WTC11 (cell line): Measurements from ENCODE around the gene HSPBAP1. TPM values are rescaled to one million over a fixed set of nuclear protein-coding genes. Genes with fewer than 3 reads are reported as not detected.
A peak's percentile ranks its signal among the peaks of the same experiment; 100 is the strongest.

Source experiments
- ATAC-seq: fragments of 200-7000 bp; cut with Tn5 transposase; 2 replicates; pipeline ENCODE4 v1.10.0; 2021; ENCODE audit warnings: mild to moderate bottlenecking, moderate library complexity
- CTCF ChIA-PET: fragments of 300-600 bp; sonication (Branson Sonifier 250); formaldehyde crosslinking; loops from one replicate; lab custom pipeline; 2021; ENCODE audit warnings: antibody characterized with exemption; lab: Charles Lee
- POLR2A ChIA-PET: fragments of 350-600 bp; sonication (Branson Sonifier 250); formaldehyde crosslinking; loops from one replicate; lab custom pipeline; 2021; ENCODE audit warnings: antibody characterized with exemption; lab: Charles Lee
- DNase-seq: peaks from one replicate; pipeline ENCODE4 v3.0.0; 2021; ENCODE audit warnings: low spot score
- H3K27ac Mint-ChIP-seq: 2 replicates; pipeline ENCODE4 v1.8.0; 2021; ENCODE audit warnings: mixed read lengths
- H3K27me3 Mint-ChIP-seq: 2 replicates; pipeline ENCODE4 v1.8.0; 2021; ENCODE audit warnings: low read depth, mild to moderate bottlenecking, moderate library complexity, mixed read lengths
- H3K36me3 Mint-ChIP-seq: 2 replicates; pipeline ENCODE4 v1.8.0; 2021; ENCODE audit warnings: mixed read lengths
- H3K4me1 Mint-ChIP-seq: 2 replicates; pipeline ENCODE4 v1.8.0; 2022; ENCODE audit warnings: mixed read lengths
- H3K4me3 Mint-ChIP-seq: 2 replicates; pipeline ENCODE4 v1.8.0; 2021; ENCODE audit warnings: mild to moderate bottlenecking, moderate library complexity, mixed read lengths
- H3K9me3 Mint-ChIP-seq: 2 replicates; pipeline ENCODE4 v1.8.0; 2021; ENCODE audit warnings: mixed read lengths
- E2F1 ChIP-seq: sonication (generic); formaldehyde crosslinking; IDR thresholded peaks from 2 replicates; pipeline ENCODE4 v1.8.0; 2022; ENCODE audit warnings: mild to moderate bottlenecking, missing genetic modification reagents
- ELF4 ChIP-seq: sonication (generic); formaldehyde crosslinking; IDR thresholded peaks from 2 replicates; pipeline ENCODE4 v1.8.1; 2022; ENCODE audit warnings: low read depth, mild to moderate bottlenecking, moderate library complexity, missing genetic modification reagents
- EMX1 ChIP-seq: fragments of 250-450 bp; sonication (Bioruptor Pico); IDR thresholded peaks from 2 replicates; pipeline ENCODE4 v1.8.0; 2021; ENCODE audit warnings: mild to moderate bottlenecking
- ERG ChIP-seq: fragments of 250-450 bp; sonication (Bioruptor Pico); IDR thresholded peaks from 2 replicates; pipeline ENCODE4 v1.8.0; 2021; ENCODE audit warnings: mild to moderate bottlenecking
- ETV6 ChIP-seq: sonication (generic); formaldehyde crosslinking; IDR thresholded peaks from 2 replicates; pipeline ENCODE4 v1.8.1; 2022; ENCODE audit warnings: mild to moderate bottlenecking, missing genetic modification reagents
- FOXJ3 ChIP-seq: sonication (generic); formaldehyde crosslinking; IDR thresholded peaks from 2 replicates; pipeline ENCODE4 v1.9.0; 2021; ENCODE audit warnings: missing genetic modification reagents, mild to moderate bottlenecking, borderline replicate concordance
- FOXP4 ChIP-seq: sonication (generic); formaldehyde crosslinking; IDR thresholded peaks from 2 replicates; pipeline ENCODE4 v1.8.0; 2022; ENCODE audit warnings: mild to moderate bottlenecking, missing genetic modification reagents
- GRHL2 ChIP-seq: fragments of 250-450 bp; sonication (Bioruptor Pico); IDR thresholded peaks from 2 replicates; pipeline ENCODE4 v1.8.0; 2022; ENCODE audit warnings: mild to moderate bottlenecking, moderate library complexity; ENCODE audit not compliant: insufficient replicate concordance, severe bottlenecking
- GTF2I ChIP-seq: fragments of 250-450 bp; sonication (Bioruptor Pico); conservative IDR thresholded peaks from 2 replicates; pipeline ENCODE4 v1.4.0; 2021; ENCODE audit warnings: mild to moderate bottlenecking
- JUN ChIP-seq: sonication (generic); formaldehyde crosslinking; IDR thresholded peaks from 2 replicates; pipeline ENCODE4 v1.8.0; 2023; ENCODE audit warnings: mild to moderate bottlenecking, missing genetic modification reagents
- KAT7 ChIP-seq: sonication (generic); formaldehyde crosslinking; IDR thresholded peaks from 2 replicates; pipeline ENCODE4 v1.8.1; 2023; ENCODE audit warnings: missing genetic modification reagents, mild to moderate bottlenecking, borderline replicate concordance
- NFATC4 ChIP-seq: fragments of 250-450 bp; sonication (Bioruptor Pico); IDR thresholded peaks from 2 replicates; pipeline ENCODE4 v1.9.0; 2021; ENCODE audit warnings: mild to moderate bottlenecking
- OVOL2 ChIP-seq: fragments of 250-450 bp; sonication (Bioruptor Pico); IDR thresholded peaks from 2 replicates; pipeline ENCODE4 v1.9.0; 2021; ENCODE audit warnings: mild to moderate bottlenecking, borderline replicate concordance
- PRRX2 ChIP-seq: fragments of 250-450 bp; sonication (Bioruptor Pico); IDR thresholded peaks from 2 replicates; pipeline ENCODE4 v1.8.0; 2021; ENCODE audit warnings: mild to moderate bottlenecking
- SMAD4 ChIP-seq: sonication (generic); formaldehyde crosslinking; IDR thresholded peaks from 2 replicates; pipeline ENCODE4 v1.8.0; 2022; ENCODE audit warnings: mild to moderate bottlenecking, missing genetic modification reagents
- SOX15 ChIP-seq: fragments of 250-450 bp; sonication (Bioruptor Pico); IDR thresholded peaks from 2 replicates; pipeline ENCODE4 v1.9.0; 2021; ENCODE audit warnings: mild to moderate bottlenecking
- TCF7 ChIP-seq: sonication (generic); formaldehyde crosslinking; IDR thresholded peaks from 2 replicates; pipeline ENCODE4 v1.8.0; 2022; ENCODE audit warnings: mild to moderate bottlenecking, low read depth, missing genetic modification reagents, moderate library complexity
- TEAD1 ChIP-seq: sonication (generic); formaldehyde crosslinking; IDR thresholded peaks from 2 replicates; pipeline ENCODE4 v1.8.0; 2022; ENCODE audit warnings: mild to moderate bottlenecking, missing genetic modification reagents
- TP53 ChIP-seq: sonication (generic); formaldehyde crosslinking; IDR thresholded peaks from 2 replicates; pipeline ENCODE4 v1.8.1; 2023; ENCODE audit warnings: mild to moderate bottlenecking, missing genetic modification reagents
- ZBTB21 ChIP-seq: sonication (generic); formaldehyde crosslinking; IDR thresholded peaks from 2 replicates; pipeline ENCODE4 v1.8.1; 2023; ENCODE audit warnings: mild to moderate bottlenecking, missing genetic modification reagents, borderline replicate concordance
- ZNF396 ChIP-seq: fragments of 250-450 bp; sonication (Bioruptor Pico); IDR thresholded peaks from 2 replicates; pipeline ENCODE4 v1.8.0; 2021; ENCODE audit warnings: mild to moderate bottlenecking, moderate library complexity, borderline replicate concordance
- ZNF423 ChIP-seq: fragments of 250-450 bp; sonication (Bioruptor Pico); IDR thresholded peaks from 2 replicates; pipeline ENCODE4 v2.1.2; 2022; ENCODE audit warnings: mild to moderate bottlenecking, moderate library complexity
- ZNF512 ChIP-seq: sonication (generic); formaldehyde crosslinking; IDR thresholded peaks from 2 replicates; pipeline ENCODE4 v1.8.1; 2022; ENCODE audit warnings: missing genetic modification reagents, borderline replicate concordance
- ZSCAN18 ChIP-seq: fragments of 250-450 bp; sonication (Bioruptor Pico); IDR thresholded peaks from 2 replicates; pipeline ENCODE4 v2.1.2; 2022; ENCODE audit warnings: mild to moderate bottlenecking, moderate library complexity
- total RNA-seq: library from RNA; stranded (reverse); gene quantifications from 3 replicates; pipeline ENCODE4 v1.2.3, GENCODE V29; 2021

HSPBAP1 gene
- total RNA-seq, 1 experiment from 2014 or later = 9.1 TPM

- CTCF ChIA-PET = no interaction called here
- TF ChIP-seq ERG (no peak), ZNF396 (CRISPR knock-in tag) (no peak), OVOL2 (CRISPR knock-in tag) (no peak), NFATC4 (CRISPR knock-in tag) (no peak), EMX1 (CRISPR knock-in tag) (no peak), ETV6 (no peak), ZBTB21 (no peak), TEAD1 (CRISPR knock-in tag) (no peak), SOX15 (CRISPR knock-in tag) (no peak), GRHL2 (CRISPR knock-in tag) (no peak), FOXJ3 (CRISPR knock-in tag) (no peak), GTF2I (CRISPR knock-in tag) (no peak), JUN (CRISPR knock-in tag) (no peak), ELF4 (CRISPR knock-in tag) (no peak), ZNF512 (no peak), TCF7 (no peak), PRRX2 (CRISPR knock-in tag) (no peak), FOXP4 (CRISPR knock-in tag) (no peak)
These were observed 10.8 kb downstream of the HSPBAP1 start for GRCh38 chr3:122782804-122783203.

GRCh38 chr3:122777563-122777962 is 16.1 kb downstream of the HSPBAP1 start:
- Mint-ChIP-seq H3K27me3 (no peaks in the 10 kb centered on the region), H3K4me3 (no peak overlapping the region), H3K4me1 (peaks cover 9% of the 10 kb centered on the region), H3K36me3 (peaks cover 10% of the 10 kb centered on the region), H3K27ac (no peak overlapping the region), H3K9me3 (peaks cover 10% of the 10 kb centered on the region)
- DNase-seq (no peak), ATAC-seq (peak; percentile 78)
- ChIA-PET CTCF (interaction anchor here (0.7 kb wide), 1 partner anchor 214 kb away, joined by 3 read pairs; no protein-coding TSS in a partner anchor), POLR2A (no interaction called here)
- TF ChIP-seq SMAD4 (CRISPR knock-in tag) = no peak
- TF ChIP-seq ERG = no peak
- TF ChIP-seq KAT7 (CRISPR knock-in tag) = no peak
- no peak for TF ChIP-seq TP53
- no peak for TF ChIP-seq ZSCAN18 (CRISPR knock-in tag)
- no peak for TF ChIP-seq GTF2I (CRISPR knock-in tag)
- no peak for TF ChIP-seq ZNF423
- no peak for TF ChIP-seq TEAD1 (CRISPR knock-in tag)
- TF ChIP-seq EMX1 (CRISPR knock-in tag) = no peak
- no peak for TF ChIP-seq E2F1 (CRISPR knock-in tag)
- TF ChIP-seq SOX15 (CRISPR knock-in tag) = no peak

More at GRCh38 chr3:122782804-122783203, 10.8 kb downstream of the HSPBAP1 start:
- H3K4me1 Mint-ChIP-seq = peaks cover 1% of the 10 kb centered on the region; the same call in 1 of the 2 replicates
- DNase-seq = no peak
- H3K27ac Mint-ChIP-seq = no peak overlapping the region
- H3K27me3 Mint-ChIP-seq = no peaks in the 10 kb centered on the region
- no peak for ATAC-seq
- peaks cover 10% of the 10 kb centered on the region for H3K9me3 Mint-ChIP-seq
- H3K36me3 Mint-ChIP-seq = peaks cover 13% of the 10 kb centered on the region
- POLR2A ChIA-PET = no interaction called here
- H3K4me3 Mint-ChIP-seq = no peak overlapping the region
